Stimulated activated CD4-positive, alpha-beta T cell treated with anti-CD3 and anti-CD28 coated beads, TNF-alpha, amount 100 ng/mL, for 4 hours (primary cell): ENCODE results near the gene PYGM.

Experiments used
- DNase-seq, 3 experiments: peaks; one replicate each; pipeline ENCODE4 v3.0.0-alpha.2; 2020; ENCODE audit warnings: low read depth in 3 of 3

PYGM gene

DNA sequence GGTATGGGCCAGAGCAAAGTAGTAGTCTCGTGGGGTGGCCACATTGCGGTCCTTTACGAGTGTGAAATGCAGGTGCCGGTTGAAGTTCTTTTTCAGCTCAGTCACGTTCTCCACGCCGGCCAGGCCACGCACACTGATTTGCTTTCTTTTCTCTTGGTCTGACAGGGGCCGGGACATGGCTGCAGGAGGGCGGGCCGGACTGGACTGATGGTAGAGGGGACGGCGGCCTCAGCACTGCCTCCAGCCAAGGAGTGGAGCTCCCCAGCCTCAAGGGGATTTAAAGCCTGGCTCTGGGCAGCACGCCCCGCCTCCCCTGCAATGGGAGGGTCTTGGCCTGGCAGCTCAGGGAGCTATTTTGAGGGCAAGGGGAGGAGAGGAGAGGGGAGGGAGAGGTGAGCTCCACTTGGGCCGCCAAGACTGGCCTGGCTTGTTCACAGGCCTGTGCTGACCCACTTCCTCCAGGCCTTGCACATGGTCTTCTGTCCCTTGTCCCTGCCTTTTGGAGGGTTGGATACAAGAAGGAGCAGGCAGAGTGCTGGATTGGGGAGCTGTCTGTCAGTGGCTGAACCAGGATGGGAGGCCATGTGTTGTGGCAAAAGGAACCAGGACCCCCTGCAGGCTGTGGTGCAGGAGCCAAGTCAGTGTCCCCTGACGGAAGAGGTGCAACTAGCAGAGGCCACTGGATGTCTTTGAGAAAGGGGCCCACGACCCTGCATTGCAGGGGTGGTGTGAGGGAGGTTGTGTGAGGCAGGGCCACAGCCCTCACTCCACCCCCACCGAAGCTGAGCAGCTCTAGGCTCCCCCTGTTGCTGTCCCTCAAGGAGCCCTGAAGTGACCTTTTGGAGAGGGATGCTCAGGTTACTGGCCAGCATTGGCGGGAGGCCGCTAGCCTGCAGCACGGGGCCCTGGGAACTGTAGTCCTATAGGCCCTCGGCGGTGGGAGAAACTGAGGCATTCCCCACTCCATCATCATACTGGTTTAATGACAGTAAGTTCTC, at the start of gene PYGM:
Gene PYGM (minus strand): TSS at position 253 of the 998 bp plus-strand sequence. CDS start 76 bp downstream, at position 177.
- no peak for DNase-seq

DNA sequence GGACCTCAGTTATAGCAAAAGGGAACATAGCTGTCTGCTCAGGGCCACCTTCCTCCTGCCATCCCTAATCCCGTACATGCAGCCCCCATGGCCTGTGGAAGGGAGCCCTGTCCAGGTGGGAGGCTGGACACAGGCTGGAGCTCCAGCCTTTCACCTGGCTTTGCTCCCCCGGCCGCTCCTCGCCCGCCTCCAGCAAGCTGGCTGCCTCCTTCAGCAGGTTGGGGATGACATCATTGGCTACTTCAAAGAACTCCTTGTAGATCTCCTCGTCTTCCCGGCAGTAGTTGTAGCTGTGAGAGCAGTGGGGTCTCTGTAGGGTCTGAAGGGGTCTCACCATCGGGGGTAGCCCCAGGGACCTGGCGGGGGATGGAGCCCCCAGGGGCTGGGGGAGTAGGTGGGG, 45.7 kb upstream of the PYGM start:
- DNase-seq: no peak

DNA sequence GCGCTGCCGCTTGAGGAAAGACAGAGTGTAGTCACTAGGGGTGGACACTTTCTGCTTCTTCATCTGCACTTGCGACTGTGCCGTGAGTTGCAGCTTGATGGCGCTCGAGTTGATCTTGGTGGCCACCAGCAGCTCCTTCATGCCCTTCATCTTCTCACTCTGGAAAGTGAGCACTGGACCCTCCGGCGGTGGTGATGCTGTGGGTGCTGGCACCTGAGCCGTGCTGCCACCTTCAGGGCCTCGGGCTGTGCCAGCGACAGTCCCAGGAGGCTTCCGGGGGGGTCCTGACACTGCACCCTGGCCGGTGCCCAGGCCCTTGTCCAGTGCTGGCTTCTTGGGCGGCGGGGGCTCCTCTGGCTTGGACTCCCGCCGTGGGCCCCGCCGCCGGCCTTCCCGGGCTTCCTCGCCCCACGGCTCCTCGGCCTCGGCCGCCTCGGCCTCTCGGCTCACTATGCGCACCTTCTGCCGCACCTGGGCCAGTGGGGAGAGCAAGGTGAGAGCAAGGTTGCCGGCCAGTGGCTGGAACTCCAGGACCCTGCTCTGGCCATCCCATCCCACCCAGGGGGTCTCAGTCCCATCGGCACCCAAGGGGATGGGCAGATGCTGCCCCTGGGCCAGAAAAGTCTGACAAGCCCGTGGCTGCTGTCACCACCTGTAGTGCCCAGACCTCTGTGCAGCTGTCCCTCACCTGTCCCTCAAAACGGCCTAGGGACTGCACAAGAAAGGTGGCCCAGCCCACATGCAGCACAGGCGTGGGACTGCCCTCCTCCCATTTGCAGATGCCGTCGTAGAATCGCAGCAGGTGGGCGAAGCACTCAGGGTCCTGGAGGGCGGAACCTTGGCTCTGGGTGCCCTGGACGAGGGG, 44.8 kb upstream of the PYGM start:
- DNase-seq: no peak

DNA sequence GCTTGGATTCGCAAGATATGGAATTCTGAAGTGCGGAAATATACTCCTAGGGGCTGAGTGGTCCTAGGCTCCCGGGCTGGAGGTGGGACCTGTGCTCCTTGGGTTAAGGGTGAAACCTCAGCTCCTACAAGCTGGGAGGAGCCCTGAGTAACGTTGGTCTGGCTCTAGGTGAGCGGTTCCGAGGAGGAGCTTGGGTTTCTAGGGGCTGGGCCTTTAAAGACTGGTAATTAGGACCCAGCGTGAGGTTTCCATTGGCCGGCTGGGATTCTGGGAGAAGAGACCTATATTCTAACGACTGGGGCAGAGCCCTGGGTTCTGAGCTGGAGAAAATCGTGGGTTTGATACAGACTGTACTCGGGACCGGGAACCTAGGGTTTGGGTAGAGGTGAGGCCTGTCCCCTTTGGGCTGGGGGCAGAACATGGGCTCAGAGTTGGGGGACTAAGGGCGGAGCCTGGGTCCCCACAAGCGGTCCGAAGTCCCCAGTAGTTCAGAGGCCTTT, 44.1 kb upstream of the PYGM start:
- DNase-seq: no peak

DNA sequence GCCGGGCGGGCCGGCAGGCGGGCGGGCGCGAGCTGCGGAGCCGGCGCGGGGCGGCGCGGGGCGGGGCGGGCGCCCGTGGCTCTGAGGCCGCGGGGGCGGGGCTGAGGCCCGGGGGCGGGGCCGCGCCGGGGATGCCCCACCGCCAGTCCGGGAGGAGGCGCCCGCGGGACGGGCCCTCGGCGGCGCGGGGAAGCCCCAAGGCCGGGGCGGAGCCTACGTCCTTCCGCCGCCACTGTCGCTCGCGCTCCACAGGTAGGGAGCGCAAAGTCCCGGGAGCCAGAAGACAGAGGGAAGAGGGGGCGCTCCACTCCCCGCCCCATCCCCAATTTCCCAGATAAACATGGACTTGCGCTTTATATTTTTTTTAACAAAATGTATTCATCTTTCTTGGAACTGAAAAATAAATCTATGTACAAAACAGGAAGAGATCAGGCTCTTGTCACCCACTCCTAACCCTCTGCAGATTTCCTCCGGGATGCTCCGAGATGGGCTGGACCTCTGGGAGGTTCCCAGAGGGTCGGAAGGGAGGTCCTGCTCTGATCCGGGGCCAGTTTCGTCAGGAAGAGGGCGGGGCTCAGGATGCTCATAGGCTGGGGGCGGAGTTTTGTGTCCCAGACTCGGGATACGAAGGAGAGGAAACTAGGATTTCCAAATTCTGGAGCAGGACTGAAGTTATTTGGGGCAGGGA, 43.5 kb upstream of the PYGM start, which contains the start of gene MAP4K2:
Gene MAP4K2 (minus strand): TSS at position 57 of the 688 bp plus-strand sequence. CDS start 65 bp downstream, outside the sequence.
- peak; percentile 70 to 80 (median 73) for DNase-seq

DNA sequence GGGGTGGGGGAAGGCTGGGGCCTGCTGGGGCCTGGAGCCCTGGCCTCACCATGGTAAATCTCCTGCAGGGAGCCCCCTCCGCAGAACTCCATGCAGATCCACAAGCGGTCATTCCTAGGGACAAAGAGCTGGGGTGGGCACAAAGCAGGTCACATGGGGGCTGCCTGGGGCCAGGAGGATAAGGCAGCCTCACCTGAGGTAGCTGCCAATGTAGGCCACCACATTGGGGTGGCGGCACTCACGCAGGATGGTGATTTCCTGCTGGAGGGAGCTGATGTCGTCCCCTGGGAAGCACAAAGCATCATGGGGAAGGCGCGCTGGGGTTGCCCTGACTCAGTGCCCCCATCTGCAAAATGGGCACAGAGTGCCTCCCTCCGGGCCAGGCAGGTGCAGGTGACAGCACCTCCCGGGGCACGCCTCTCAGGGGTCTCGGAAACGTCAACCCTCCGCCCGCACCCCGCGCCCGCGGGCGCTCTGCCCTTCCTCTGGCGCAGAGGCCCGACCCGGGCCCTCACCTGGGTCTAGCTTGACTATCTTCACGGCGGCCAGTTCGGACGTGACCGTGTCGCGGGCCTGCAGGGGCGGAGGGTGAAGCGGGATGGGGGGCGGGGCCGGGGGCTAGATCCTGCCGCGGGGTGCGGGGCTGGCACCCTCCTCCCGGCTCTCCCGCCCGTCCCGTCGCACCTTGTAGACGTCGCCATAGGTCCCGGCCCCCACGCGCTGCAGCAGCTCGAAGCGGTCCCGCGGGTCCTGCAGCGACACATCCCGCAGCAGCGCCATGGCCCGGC, 42.8 kb upstream of the PYGM start:
- peak in 2 of 3 experiments; percentile 14 to 23 for DNase-seq

DNA sequence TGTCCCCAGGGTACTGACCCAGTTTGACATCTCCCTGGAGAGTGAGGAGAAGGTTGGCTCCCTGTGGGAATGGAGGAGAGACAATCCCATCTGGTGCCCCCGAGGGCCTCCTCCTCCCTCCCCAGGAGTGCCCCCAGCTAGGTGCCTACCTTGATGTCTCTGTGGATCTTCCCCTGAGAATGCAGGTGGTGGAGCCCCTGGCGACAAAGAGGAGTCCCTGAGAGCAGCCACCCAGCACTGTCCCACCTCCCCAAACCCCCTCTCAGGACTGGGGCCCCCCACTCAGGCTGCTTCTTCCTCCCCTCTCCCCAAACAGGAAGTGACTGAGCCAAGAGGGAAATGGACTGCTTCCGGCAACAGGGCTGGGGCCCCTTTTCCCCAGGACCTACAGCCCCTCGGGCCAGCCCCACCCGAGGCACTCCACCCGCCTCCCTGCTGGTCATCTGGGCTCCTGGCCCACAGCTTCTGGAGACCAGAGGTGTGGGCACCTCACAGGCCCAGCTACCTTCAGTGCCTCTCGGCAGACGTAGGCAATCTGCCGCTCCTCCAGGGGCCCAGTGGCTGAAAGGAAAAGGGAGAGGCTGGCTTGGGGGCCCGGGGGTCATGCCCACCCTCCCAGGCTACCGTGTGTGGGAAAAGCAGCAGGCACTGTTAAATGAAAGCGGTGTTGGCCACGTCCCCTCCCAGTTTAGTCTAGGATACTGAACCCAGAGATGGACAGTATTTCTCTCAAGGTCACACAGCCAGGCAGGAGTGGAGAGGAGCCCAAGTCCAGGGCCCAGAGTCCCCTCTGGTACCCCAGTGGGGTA, 42.0 kb upstream of the PYGM start:
- DNase-seq: no peak

DNA sequence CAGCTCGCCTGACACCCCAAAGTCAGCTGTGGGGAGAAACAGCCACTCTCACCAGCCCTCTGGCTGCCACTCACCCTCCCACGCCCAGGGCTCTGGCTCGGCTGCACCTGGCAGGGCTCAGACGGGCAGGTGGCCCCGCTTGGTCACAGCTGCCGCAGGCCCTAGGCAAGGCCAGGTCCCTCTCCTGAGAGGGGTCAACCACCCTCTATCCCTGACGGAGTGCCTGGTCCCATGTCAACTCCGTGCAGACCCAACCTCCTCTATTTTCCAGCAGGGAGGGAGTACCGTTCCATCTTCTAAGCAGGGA, 41.3 kb upstream of the PYGM start:
- no peak for DNase-seq

DNA sequence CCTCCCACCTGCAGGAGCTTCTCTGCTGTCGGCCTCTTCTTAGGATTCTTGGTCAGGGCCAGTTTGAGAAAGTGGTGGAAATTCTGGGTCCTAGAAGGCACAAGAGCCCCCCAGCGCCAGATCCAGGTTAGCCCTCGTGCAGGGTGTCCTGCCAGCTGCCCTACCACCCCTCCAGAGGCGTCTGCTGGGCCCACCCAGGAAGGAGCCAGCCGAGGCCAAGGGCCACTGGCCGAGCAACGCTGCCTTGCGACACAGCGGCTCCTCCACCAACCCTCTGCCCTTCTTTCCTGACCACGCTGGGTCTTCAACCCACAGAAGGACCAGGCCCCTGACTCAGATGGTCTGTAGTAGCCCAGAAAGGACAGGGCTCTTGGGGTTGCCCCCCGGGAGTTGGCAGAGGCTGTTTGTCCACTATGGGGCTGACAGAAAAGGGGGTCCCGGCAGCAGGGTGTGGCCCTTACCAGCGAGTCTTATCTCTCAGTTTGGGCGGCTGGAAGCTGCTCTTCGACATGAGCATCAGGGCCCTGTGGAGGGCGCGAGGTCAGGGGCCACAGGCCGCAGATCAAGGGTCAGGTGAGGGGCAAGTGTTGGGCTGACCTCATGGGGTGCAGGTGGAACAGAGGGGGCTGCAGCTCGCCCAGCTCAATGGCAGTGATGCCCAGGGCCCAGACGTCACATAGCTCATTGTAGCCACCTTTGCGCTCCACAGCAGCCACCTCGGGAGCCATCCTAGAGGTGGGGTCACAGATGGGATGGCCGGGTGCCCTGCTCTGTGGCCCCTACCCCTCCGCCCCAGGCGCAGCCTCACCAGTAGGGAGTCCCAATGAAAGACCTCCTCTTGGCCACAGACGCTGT, 40.8 kb upstream of the PYGM start:
- DNase-seq: no peak

DNA sequence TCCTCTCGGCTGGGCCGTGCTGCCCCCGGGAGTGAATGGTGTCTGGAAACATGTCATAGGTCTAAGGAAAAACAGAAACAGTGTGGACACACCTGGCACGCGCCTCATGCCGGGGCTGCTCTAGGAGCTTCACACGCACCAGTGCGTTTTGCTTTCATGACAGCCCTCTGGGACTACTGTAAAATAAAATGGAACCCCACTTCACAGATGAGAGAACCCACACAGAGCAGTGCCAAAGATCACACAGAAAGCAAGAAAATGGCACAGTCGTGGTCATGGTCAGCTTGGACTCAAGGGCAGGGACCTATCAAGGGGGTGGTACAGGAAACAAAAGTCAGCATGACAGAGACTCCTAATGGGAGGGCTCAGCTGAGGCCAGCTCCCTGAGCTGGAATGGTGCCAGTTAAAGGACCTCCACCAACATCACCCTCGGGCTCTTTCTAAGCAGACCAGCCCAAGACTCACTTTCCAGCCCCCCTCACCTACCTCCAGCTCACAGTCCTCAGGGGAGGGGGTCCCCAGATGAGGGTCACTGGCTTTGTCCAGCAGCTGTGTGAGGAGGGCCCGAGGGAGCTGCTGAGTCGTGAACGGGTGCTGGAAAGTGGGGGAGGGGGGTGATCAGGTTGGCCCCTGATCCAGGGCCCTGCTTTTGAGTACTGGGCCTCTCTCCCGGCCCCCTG, 40.0 kb upstream of the PYGM start:
- DNase-seq: no peak

DNA sequence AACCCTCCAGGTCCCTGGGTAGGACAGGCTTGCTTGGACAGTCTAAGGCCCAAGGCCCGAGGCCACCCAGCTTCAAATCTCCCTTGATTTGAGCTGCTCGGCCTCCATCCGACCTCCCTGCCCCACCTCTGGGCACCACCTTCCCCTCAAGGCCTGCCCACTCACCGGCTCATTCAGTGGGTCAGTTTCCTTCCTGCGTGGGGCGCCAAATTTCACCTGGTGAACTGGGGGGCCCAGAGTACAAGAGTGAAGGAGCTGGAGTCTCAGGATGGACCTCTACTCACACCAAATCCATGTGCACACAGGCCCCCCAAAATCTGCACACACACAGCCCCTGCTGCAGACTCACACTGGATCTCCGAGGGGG, 39.5 kb upstream of the PYGM start:
- DNase-seq: no peak

DNA sequence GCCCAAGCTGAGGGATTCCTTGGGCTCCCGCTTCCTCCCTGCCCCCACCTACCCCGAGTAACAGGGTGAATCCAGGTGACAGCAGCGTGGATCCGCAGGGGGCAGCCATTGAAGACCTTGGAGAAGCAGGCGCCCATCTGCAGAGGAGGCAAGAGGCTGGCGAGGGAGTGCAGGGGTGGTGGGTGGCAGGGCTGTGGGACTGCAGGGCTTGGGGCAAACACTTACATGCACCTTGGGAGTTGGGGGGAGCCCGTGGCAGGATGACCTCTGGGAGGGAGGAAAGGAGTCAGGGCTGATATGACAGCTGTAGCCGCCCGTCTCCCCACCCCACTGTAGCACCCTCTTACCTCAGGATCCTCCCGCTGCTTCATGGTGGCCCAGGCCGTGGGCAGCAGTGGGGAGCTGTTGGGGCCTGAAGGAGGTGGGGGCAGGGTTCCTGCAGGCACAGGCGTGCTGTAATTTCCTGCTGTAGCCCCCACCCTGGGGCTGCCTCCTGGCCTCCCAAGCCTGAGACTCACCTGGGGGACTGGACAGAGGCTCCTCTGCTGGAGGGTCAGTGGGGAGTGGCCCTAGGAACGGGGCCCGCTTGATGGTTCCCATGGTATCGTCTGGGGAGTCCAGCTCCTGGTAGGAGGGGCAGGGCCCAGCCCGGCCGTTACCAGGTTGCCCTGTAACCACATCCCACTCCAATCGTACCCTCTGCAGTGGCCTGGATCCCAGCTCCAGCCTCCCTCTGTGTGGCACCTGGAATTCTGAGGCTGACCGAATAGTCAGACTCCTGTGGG, 37.2 kb upstream of the PYGM start:
- DNase-seq: no peak

DNA sequence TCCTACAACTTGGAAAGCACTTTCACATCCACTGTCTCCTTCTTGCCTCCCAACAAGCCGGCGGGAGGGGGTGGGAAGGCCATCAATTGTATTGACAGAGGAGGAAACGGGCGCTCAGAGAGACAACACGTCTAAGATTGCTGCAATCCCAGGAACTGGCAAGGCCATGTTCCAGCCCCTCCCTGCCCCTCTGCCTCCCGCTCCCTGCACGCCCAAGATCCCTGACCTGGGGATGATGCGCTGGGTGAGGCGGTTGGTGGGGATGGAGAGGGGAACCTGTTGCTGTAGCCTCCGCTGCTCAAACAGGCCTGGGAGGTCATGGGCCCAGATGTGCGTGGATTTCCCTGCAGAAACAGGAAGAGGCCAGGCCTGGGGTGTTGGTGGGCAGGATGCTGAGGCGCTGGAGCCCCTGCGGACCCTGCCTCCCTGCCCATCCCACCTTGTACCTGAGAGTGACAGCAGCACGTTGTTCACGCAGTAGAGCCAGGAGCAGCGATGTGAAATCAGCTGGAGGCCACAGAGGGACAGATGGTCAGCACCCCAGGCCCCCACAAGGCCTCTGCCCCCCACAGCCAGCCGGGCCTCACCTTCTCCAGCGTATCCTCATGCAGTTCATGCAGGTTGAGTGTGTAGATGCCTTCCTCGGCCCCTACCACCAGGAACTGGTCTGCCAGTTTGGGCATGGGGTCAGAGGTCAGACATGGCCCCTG, 36.4 kb upstream of the PYGM start:
- no peak for DNase-seq

DNA sequence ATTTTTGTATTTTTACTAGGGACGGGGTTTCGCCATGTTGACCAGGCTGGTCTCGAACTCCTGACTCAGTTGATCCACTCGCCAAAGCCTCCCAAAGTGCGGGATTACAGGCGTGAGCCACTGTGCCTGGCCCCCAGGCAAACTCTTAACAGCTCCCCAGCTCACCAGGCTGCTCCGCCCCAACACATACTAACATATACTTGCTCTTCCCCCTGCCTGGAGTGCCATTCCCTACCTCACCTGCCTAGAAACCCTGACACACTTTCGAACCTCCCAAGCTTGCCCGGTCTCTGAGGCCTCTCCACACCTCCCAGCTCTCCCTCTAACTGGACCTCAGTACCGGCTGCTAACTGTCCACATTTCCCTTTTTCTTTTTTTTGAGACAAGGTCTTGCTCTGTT, 34.8 kb upstream of the PYGM start:
- DNase-seq: no peak

DNA sequence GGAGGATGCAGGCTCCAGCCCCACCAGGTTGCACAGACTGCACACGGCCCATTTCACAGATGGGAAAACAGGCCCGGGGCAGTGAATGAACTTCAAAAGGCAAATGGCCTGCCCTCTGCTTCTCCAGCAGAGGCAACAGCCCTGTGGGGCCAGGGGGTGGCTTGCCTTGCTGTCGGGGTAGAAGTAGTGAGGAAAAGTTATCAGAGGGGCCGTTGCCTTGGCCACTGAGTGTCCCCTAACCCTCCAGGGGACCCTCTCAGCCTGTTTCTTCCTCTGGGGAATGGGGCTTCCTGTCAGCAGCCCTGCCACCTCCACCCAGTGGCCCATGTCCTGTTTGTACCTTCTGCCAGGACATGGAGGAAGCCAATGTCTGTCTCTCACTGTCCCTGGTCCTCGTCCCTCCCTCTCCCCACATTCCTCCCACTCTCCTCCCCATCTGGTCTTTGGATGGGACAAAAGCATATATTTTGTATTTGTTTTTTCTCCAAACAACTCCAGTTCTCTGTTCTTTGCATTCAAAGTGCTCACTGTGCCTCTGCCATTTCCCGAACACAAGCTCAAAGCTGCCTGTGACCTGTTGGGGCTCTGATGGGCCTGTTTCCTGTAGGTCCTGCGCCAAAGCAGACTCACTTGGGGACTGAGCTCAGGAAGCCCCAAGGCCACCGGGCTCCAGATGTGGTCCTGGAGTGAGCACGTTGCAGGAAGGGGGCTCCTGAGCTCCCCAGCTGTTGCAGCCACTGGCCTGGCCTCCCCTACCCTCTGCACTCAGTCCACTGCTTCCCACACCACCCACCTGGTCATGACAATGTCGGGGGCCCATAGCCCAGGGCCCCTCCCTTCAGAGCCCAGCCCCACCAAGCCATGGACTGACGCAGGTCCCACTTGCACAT, 33.7 kb upstream of the PYGM start:
- DNase-seq: no peak

DNA sequence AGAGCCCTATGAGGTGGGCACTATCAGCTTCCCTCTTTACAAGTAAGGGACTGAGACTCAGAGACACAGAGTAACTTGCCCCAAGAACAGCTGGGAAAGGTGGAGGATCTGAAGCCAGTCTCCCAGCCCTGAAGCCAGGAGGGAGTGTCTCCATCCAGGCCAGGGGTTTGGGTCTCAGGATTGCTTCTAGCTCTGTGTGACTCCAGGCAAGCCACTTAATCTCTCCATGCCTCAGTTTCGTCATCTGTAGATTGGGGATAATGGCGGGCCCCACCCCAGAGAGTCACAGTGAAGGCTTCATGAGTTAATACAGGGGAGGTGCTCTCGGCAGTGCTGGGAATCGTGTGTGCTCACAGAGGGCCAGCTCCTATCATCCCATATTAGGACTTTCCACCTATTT, 32.7 kb upstream of the PYGM start:
- DNase-seq: no peak
